Thyroid gland (tissue), 4 donors: Measurements from ENCODE around the gene KLF2. TPM values are rescaled to one million over a fixed set of nuclear protein-coding genes. Genes with fewer than 3 reads are reported as not detected.

Source experiments
- DNase-seq, 2 donors: peaks; one replicate each; pipeline ENCODE4 v3.0.0-alpha.2; 2019
- H3K27ac ChIP-seq, 3 donors: fragments of 200-600 bp; sonication (generic); 1 replicate in 2 of 3; 2 replicates in 1 of 3; pipeline ENCODE4 v1.5.1; 2016 to 2019; ENCODE audit warnings: mild to moderate bottlenecking in 1 of 3, moderate library complexity in 1 of 3
- H3K27me3 ChIP-seq: fragments of 200-600 bp; sonication (generic); one replicate; pipeline ENCODE4 v1.5.1; 2019
- H3K36me3 ChIP-seq, 2 donors: fragments of 200-600 bp; sonication (generic); one replicate each; pipeline ENCODE4 v1.5.1; 2016 to 2019
- H3K4me1 ChIP-seq, 2 donors: fragments of 200-600 bp; sonication (generic); one replicate each; pipeline ENCODE4 v1.5.1; 2017 to 2019
- H3K4me3 ChIP-seq, 3 donors: fragments of 200-600 bp; sonication (generic); replicated peaks in 1 of 3; 1 replicate in 2 of 3; 2 replicates in 1 of 3; pipeline ENCODE4 v1.5.1; 2016; ENCODE audit warnings: mild to moderate bottlenecking in 1 of 3
- H3K9me3 ChIP-seq: fragments of 200-600 bp; sonication (generic); one replicate; pipeline ENCODE4 v1.5.1; 2017
- CTCF ChIP-seq, 6 experiments: fragments of 200-600 bp in 3 of 6; fragments of 450-650 bp in 3 of 6; sonication (generic) in 3 of 6; IDR thresholded peaks; one replicate each; pipeline ENCODE4 v1.5.1; 2016 to 2019; ENCODE audit warnings: antibody characterized with exemption in 6 of 6, mild to moderate bottlenecking in 2 of 6, inconsistent platforms in 1 of 6, moderate library complexity in 1 of 6
- POLR2A ChIP-seq, 2 donors: fragments of 450-650 bp; IDR thresholded peaks; one replicate each; pipeline ENCODE4 v1.6.1; 2017; ENCODE audit warnings: antibody characterized with exemption in 2 of 2, mild to moderate bottlenecking in 2 of 2, moderate library complexity in 1 of 2
- WGBS, 2 donors: methylation state at CpG; one replicate each; pipeline ENCODE4 v1.1.5; 2017; 5-methylcytosine and 5-hydroxymethylcytosine counted together
- intact Hi-C: fragments of 100-400 bp; cut with DNase I; formaldehyde crosslinking; loops from one replicate; pipeline ENCODE4 v1.15.1; 2023
- total RNA-seq, 4 donors: library from RNA; depleted of rRNA; stranded (reverse); fragments of >200 nt; gene quantifications; one replicate each; pipeline ENCODE4 v1.2.3, GENCODE V29; 2016

KLF2 gene
- total RNA-seq, 4 donors from 2014 or later: 9.1 to 15.9 (median 14.0) TPM

DNA sequence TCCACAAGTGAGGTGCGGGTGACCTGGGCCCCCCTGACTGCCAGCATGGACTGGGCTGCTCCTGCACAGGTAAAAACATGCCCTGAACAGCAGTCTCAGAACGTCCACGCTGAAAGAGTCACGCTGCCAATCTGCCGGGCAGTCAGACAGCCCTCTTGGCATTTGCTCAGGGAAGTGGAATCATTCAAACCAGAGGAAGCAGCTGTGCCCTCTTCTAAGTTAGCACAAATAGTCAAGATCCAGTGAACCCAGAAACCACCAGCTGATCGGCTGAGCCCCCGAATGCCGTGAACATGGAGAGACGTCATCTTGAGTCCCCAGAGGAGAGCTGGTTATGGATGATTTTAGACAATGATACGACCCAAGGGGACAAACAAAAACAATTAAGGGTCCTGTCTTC is 34.4 kb downstream of the KLF2 start:
- Histone ChIP-seq H3K4me1 (peaks cover 12 to 23% of the 10 kb centered on the region in 2 donors), H3K4me3 (no peak overlapping the region), H3K9me3 (no peaks in the 10 kb centered on the region), H3K27me3 (no peaks in the 10 kb centered on the region), H3K36me3 (no peaks in the 10 kb centered on the region), H3K27ac (no peak overlapping the region)
- intact Hi-C loops: no loop called here
- no peak for TF ChIP-seq POLR2A (IDR thresholded peaks at IDR 0.05)
- no peak for DNase-seq
- 77 to 88% methylated on average over 5 to 10 of the region's 10 CpGs for WGBS, 2 donors

GRCh38 chr19:16359964-16360363 is 35.3 kb downstream of the KLF2 start:
- H3K27ac ChIP-seq: no peak overlapping the region
- H3K9me3 ChIP-seq: no peaks in the 10 kb centered on the region
- H3K36me3 ChIP-seq: no peaks in the 10 kb centered on the region
- peaks cover 12 to 23% of the 10 kb centered on the region in 2 donors for H3K4me1 ChIP-seq
- WGBS, 2 donors: 94 to 96% methylated on average over 6 of the region's 6 CpGs
- no peak for DNase-seq
- H3K27me3 ChIP-seq: no peaks in the 10 kb centered on the region
- TF ChIP-seq CTCF (IDR thresholded peaks at IDR 0.05) (no peak), POLR2A (IDR thresholded peaks at IDR 0.05) (no peak)
- intact Hi-C loops: no loop called here
- no peak overlapping the region for H3K4me3 ChIP-seq

GRCh38 chr19:16360738-16361137 is 36.1 kb downstream of the KLF2 start:
- no peak for DNase-seq
- H3K4me3 ChIP-seq: no peak overlapping the region
- no peaks in the 10 kb centered on the region for H3K36me3 ChIP-seq
- intact Hi-C loops: no loop called here
- H3K27me3 ChIP-seq: no peaks in the 10 kb centered on the region
- peaks cover 12 to 18% of the 10 kb centered on the region in 2 donors for H3K4me1 ChIP-seq
- H3K27ac ChIP-seq: no peak overlapping the region
- WGBS, 2 donors: 79% methylated on average over 10 of the region's 10 CpGs
- H3K9me3 ChIP-seq: no peaks in the 10 kb centered on the region
- TF ChIP-seq CTCF (IDR thresholded peaks at IDR 0.05) (no peak), POLR2A (IDR thresholded peaks at IDR 0.05) (no peak)

- H3K4me1 ChIP-seq: peaks cover 12 to 17% of the 10 kb centered on the region in 2 donors
- TF ChIP-seq POLR2A (IDR thresholded peaks at IDR 0.05): no peak
- no peak for TF ChIP-seq CTCF (IDR thresholded peaks at IDR 0.05)
- 57 to 63% methylated on average over 13 of the region's 13 CpGs for WGBS, 2 donors
- DNase-seq: no peak
- intact Hi-C loops: no loop called here
- no peaks in the 10 kb centered on the region for H3K27me3 ChIP-seq
- H3K9me3 ChIP-seq: no peaks in the 10 kb centered on the region
- peak overlapping the region in 1 of 3 donors; percentile 27 for H3K27ac ChIP-seq
- H3K36me3 ChIP-seq: no peaks in the 10 kb centered on the region
- no peak overlapping the region for H3K4me3 ChIP-seq
Observed at GRCh38 chr19:16361254-16361653, 36.6 kb downstream of the KLF2 start.

DNA sequence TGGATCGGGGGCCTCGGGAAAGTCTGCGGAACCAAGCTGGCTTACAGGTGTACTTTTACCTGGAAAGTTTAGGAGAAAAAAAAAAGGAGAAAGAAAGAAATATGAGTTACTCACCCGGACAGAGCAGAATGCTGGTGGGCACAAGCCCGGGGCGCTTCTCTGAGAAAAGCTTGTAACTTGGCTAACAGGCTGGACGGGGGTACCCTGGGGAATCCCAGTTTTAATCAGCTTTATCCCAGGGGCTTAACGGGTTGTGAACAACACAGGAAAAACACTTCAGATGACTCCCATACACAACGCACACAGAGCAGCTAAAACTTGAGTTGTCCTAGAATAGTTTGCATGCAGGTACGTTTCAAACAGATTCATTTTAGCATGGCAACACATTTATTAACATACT is 37.3 kb downstream of the KLF2 start:
- no peaks in the 10 kb centered on the region for H3K27me3 ChIP-seq
- H3K27ac ChIP-seq: peak overlapping the region in 1 of 3 donors; percentile 27
- H3K9me3 ChIP-seq: no peaks in the 10 kb centered on the region
- TF ChIP-seq POLR2A (IDR thresholded peaks at IDR 0.05) (no peak), CTCF (IDR thresholded peaks at IDR 0.05) (no peak)
- DNase-seq: no peak
- peaks cover 12 to 17% of the 10 kb centered on the region in 2 donors for H3K4me1 ChIP-seq
- no peaks in the 10 kb centered on the region for H3K36me3 ChIP-seq
- WGBS, 2 donors: 91 to 93% methylated on average over 10 of the region's 10 CpGs
- H3K4me3 ChIP-seq: no peak overlapping the region
- intact Hi-C loops: no loop called here
